Chondrocyte (in vitro differentiated cells): Measurements from ENCODE around the gene SYVN1. TPM values are rescaled to one million over a fixed set of nuclear protein-coding genes. Genes with fewer than 3 reads are reported as not detected.
"Not testable (repeated sequence)": the region's sequence is repeated elsewhere in the genome, so short reads cannot be mapped to it uniquely, and the experiment has no call there.

ENCODE experiments used
- DNase-seq: peaks from one replicate; pipeline ENCODE4 v3.0.0; 2021; ENCODE audit warnings: mixed read lengths, low spot score
- H3K27ac Mint-ChIP-seq: one replicate; pipeline ENCODE4 v1.8.0; 2021; ENCODE audit warnings: mild to moderate bottlenecking, moderate library complexity, mixed read lengths; ENCODE audit not compliant: unreplicated experiment
- H3K27me3 Mint-ChIP-seq: 2 replicates; pipeline ENCODE4 v1.8.0; 2021; ENCODE audit warnings: low read depth, mixed read lengths
- H3K36me3 Mint-ChIP-seq: 2 replicates; pipeline ENCODE4 v1.8.0; 2021; ENCODE audit warnings: low read depth, mixed read lengths
- H3K4me1 Mint-ChIP-seq: 2 replicates; pipeline ENCODE4 v1.8.0; 2021; ENCODE audit warnings: low read depth, mild to moderate bottlenecking, mixed read lengths
- H3K4me3 Mint-ChIP-seq: one replicate; pipeline ENCODE4 v1.8.0; 2021; ENCODE audit warnings: mild to moderate bottlenecking, moderate library complexity, mixed read lengths; ENCODE audit not compliant: unreplicated experiment
- H3K9me3 Mint-ChIP-seq: 2 replicates; pipeline ENCODE4 v1.8.0; 2021; ENCODE audit warnings: low read depth, mixed read lengths
- total RNA-seq: library from RNA; stranded (reverse); gene quantifications from 3 replicates; pipeline ENCODE4 v1.2.1, GENCODE V29; 2021
- TF ChIP-seq, protein P1 (sequence below): fragments of 200-600 bp; sonication (generic); IDR thresholded peaks from 2 replicates; pipeline ENCODE4 v1.5.0; 2021; ENCODE audit warnings: antibody characterized with exemption, mild to moderate bottlenecking, moderate library complexity

SYVN1 gene
- total RNA-seq, 1 donor from 2014 or later = 53.5 TPM

DNA sequence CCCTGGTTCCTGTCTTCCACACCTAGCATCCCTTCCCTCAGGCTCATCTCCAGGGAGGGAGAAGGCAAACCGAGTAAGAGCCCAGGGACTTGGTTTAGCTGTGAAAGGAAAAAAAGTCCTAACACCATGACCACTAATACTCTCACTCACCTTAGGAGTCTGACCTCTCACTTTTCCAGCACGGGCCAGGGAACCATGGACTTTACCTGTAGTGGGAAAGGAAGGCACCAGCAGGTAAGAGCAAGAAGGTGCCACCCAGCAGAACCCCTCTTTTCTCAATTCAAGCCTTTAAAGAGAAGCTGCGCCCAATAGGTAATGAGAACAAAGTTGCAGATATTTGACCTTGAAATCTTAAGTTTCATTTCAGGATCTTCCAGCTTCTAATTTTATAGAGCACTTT, 13.5 kb downstream of the SYVN1 start:
- TF ChIP-seq, protein P1, sequence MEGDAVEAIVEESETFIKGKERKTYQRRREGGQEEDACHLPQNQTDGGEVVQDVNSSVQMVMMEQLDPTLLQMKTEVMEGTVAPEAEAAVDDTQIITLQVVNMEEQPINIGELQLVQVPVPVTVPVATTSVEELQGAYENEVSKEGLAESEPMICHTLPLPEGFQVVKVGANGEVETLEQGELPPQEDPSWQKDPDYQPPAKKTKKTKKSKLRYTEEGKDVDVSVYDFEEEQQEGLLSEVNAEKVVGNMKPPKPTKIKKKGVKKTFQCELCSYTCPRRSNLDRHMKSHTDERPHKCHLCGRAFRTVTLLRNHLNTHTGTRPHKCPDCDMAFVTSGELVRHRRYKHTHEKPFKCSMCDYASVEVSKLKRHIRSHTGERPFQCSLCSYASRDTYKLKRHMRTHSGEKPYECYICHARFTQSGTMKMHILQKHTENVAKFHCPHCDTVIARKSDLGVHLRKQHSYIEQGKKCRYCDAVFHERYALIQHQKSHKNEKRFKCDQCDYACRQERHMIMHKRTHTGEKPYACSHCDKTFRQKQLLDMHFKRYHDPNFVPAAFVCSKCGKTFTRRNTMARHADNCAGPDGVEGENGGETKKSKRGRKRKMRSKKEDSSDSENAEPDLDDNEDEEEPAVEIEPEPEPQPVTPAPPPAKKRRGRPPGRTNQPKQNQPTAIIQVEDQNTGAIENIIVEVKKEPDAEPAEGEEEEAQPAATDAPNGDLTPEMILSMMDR = no peak
- peaks cover 44% of the 10 kb centered on the region for H3K4me1 Mint-ChIP-seq
- peak overlapping the region; percentile 98 for H3K4me3 Mint-ChIP-seq
- no peaks in the 10 kb centered on the region for H3K9me3 Mint-ChIP-seq
- H3K27ac Mint-ChIP-seq = peak overlapping the region; percentile 96
- peaks cover 10% of the 10 kb centered on the region for H3K36me3 Mint-ChIP-seq
- no peaks in the 10 kb centered on the region for H3K27me3 Mint-ChIP-seq
- no peak for DNase-seq

DNA sequence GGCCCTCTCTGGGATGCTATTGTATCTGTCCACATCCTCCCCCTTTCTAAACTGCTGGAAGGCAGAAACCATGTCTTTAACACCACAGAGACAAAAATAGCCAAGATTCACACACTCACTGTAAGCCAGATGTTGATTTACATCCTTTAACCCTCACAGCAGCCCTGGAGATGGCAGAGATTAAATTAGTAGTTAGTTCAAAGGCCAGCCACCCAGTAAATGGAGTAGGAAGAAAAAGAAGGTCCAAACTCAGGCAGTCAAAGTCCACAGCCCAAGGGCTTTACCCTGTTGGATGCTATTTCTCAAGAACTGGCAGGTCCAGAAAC, 14.7 kb downstream of the SYVN1 start:
- peaks cover 44% of the 10 kb centered on the region for H3K4me1 Mint-ChIP-seq
- TF ChIP-seq, protein P1 = no peak
- no peak for DNase-seq
- peak overlapping the region; percentile 32 for H3K27ac Mint-ChIP-seq
- H3K27me3 Mint-ChIP-seq = no peaks in the 10 kb centered on the region
- H3K9me3 Mint-ChIP-seq = no peaks in the 10 kb centered on the region
- peaks cover 10% of the 10 kb centered on the region for H3K36me3 Mint-ChIP-seq
- H3K4me3 Mint-ChIP-seq = no peak overlapping the region

DNA sequence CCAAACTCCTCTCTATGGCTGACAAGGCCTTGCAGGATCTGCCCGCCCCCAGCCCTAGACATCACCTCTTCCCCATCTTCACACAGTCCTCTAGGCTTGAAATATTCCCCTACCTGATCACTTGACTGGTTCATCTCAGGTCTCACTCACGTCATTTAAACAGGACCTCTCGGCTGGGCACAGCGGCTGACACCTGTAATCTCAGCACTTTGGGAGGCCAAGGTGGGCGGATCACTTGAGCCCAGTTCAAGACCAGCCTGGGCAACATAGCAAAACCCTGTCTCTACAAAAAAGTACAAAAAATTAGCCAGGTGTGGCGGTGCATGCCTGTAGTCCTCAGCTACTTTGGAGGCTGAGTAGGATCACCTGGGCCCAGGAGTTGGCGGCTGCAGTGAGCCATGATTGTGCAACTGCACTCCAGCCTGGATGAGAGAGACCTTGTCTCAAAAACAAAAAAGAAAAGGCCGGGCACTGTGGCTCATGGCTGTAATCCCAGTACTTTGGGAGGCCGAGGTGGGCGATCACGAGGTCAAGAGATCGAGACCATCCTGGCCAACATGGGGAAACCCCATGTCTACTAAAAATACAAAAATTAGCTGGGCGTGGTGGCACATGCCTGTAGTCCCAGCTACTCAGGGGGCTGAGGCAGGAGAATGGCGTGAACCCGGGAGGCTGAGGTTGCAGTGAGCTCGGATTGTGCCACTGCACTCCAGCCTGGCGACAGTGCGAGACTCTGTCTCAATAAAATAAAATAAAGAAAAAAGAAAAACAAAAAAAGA, 15.2 kb downstream of the SYVN1 start:
- Mint-ChIP-seq H3K27ac (peak overlapping the region; percentile 76), H3K36me3 (peaks cover 10% of the 10 kb centered on the region), H3K4me1 (peaks cover 42% of the 10 kb centered on the region)
- H3K9me3 Mint-ChIP-seq, H3K4me3 Mint-ChIP-seq, H3K27me3 Mint-ChIP-seq: not testable (repeated sequence)
- peak; percentile 52 for DNase-seq

DNA sequence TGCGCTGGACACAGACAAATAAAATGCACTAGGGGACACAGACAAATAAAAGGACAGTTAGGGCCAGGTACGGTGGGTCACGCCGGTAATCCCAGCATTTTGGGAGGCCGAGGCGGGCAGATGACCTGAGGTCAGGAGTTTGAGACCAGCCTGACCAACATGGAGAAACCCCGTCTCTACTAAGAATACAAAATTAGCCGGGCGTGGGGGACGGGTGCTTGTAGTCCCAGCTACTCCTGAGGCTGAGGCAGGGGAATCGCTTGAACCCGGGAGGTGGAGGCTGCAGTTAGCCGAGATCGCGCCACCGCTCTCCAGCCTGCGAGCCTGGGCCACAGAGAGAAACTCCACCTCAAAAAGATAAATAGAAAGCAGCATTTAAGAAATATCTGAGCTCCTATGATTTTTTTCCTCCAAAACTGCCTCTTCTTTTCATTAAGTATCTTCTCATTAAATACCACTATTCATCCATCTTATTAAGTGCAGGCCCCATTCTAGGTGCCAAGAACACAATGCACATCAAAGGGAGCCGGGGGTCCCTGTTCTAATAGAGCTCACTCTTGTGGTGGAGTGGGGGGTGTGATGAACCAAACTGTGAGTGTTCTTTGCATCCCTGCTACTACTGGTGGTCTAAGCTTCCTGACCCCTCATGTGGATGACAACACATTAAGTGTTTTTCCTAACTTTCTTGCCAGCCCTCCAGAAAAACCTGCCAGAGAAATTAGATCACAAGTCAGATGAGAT, 16.1 kb downstream of the SYVN1 start:
- H3K4me1 Mint-ChIP-seq = peaks cover 48% of the 10 kb centered on the region
- peak; percentile 48 for DNase-seq
- H3K27me3 Mint-ChIP-seq = no peaks in the 10 kb centered on the region
- H3K36me3 Mint-ChIP-seq = peaks cover 10% of the 10 kb centered on the region
- TF ChIP-seq, protein P1 = peak; percentile 69
- peak overlapping the region; percentile 83 for H3K27ac Mint-ChIP-seq
- H3K9me3 Mint-ChIP-seq = no peaks in the 10 kb centered on the region
- H3K4me3 Mint-ChIP-seq = no peak overlapping the region

DNA sequence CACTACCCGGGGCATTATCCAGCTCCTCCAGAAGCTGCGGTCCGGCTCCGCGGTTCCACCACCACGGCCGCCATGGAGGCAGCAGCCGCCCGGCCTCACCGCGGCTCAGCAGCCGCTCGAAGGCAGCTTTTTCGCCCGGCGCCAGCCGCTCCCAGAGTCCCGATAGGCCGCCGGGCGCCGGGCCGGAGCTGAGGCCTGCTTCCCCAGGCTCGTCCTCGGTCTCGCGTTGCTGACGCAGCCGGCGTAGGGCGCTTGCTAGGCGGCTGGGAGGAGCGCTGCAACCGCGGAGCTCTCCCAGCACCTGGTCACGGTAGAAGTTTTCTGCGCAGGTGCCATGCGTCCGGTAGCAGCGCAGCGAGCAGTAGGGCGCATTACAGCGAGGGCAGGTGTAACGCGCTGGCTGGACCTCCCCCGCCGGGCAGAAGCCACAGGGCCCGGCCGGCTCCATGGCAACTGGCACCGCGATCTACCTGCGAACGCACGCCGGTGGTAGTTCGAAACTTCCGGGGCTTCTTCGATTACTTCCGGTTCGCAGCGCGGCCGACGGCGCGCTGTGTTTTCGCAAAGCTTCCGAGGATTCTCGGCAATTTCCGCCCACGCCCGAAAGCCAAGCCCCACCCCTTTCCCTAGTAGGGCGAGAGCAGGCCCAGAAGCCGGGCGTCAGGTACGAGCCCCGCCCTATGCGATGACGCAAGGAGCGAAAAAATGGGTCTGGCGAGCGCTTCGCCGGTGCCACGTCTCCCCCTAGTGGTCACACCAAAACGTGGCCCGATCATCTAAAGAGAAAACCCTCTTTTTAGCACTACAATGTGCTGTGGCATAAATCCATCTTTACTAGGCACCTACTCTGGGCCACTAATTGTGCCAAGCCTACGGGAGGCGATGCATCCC, 16.9 kb downstream of the SYVN1 start, which contains the start of gene ZNHIT2:
Gene ZNHIT2, minus strand, starts transcription at position 496 of the 891 bp plus-strand sequence. Its CDS starts 48 bp downstream, at position 448.
- TF ChIP-seq, protein P1 = peak; percentile 95
- Mint-ChIP-seq H3K4me1 (peaks cover 46% of the 10 kb centered on the region), H3K4me3 (peak within 1 kb of the TSS; percentile 84), H3K36me3 (peaks cover 10% of the 10 kb centered on the region), H3K27me3 (no peaks in the 10 kb centered on the region), H3K27ac (peak within 1 kb of the TSS; percentile 89), H3K9me3 (no peaks in the 10 kb centered on the region)
- DNase-seq = peak; percentile 99
